Vagina (tissue), 2 donors: ENCODE measurements around the gene MXD3. TPM values are rescaled to one million over a fixed set of nuclear protein-coding genes. Genes with fewer than 3 reads are reported as not detected.

ENCODE experiments used
- DNase-seq, 2 donors: peaks; one replicate each; pipeline ENCODE4 v3.0.0-alpha.2; 2017; ENCODE audit errors: extremely low spot score in 2 of 2
- H3K27ac ChIP-seq: fragments of 200-600 bp; sonication (generic); one replicate; pipeline ENCODE4 v1.5.1; 2019
- H3K27me3 ChIP-seq: fragments of 200-600 bp; sonication (generic); one replicate; pipeline ENCODE4 v1.5.1; 2019
- H3K36me3 ChIP-seq, 2 donors: fragments of 200-600 bp; sonication (generic); one replicate each; pipeline ENCODE4 v1.5.1; 2017 to 2019
- H3K4me1 ChIP-seq: fragments of 200-600 bp; sonication (generic); one replicate; pipeline ENCODE4 v1.5.1; 2019
- H3K4me3 ChIP-seq, 2 donors: fragments of 200-600 bp; sonication (generic); 1 replicate in 1 of 2; 2 replicates in 1 of 2; pipeline ENCODE4 v1.5.1; 2016 to 2019
- H3K9me3 ChIP-seq: fragments of 200-600 bp; sonication (generic); one replicate; pipeline ENCODE4 v1.5.1; 2019
- CTCF ChIP-seq, 3 experiments: fragments of 450-650 bp in 2 of 3; fragments of 200-600 bp in 1 of 3; sonication (generic) in 1 of 3; IDR thresholded peaks; one replicate each; pipeline ENCODE4 v1.5.1; 2017 to 2019; ENCODE audit warnings: antibody characterized with exemption in 3 of 3, mild to moderate bottlenecking in 2 of 3, moderate library complexity in 2 of 3
- POLR2A ChIP-seq, 2 donors: fragments of 450-650 bp; IDR thresholded peaks; one replicate each; pipeline ENCODE4 v1.6.1; 2017; ENCODE audit warnings: antibody characterized with exemption in 2 of 2, mild to moderate bottlenecking in 2 of 2, moderate library complexity in 2 of 2
- POLR2AphosphoS5 ChIP-seq, 2 donors: sonication (generic); formaldehyde crosslinking; IDR thresholded peaks; one replicate each; pipeline ENCODE4 v1.9.0; 2017; ENCODE audit warnings: antibody characterized with exemption in 2 of 2, mild to moderate bottlenecking in 2 of 2, low read depth in 1 of 2; ENCODE audit not compliant: insufficient read depth in 1 of 2
- intact Hi-C: fragments of 100-400 bp; cut with DNase I; formaldehyde crosslinking; loops from one replicate; pipeline ENCODE4 v1.15.1; 2023
- total RNA-seq: library from RNA; depleted of rRNA; stranded (reverse); fragments of >200 nt; gene quantifications from one replicate; pipeline ENCODE4 v1.2.3, GENCODE V29; 2016

MXD3 gene
- total RNA-seq, 1 donor from 2014 or later = 5.4 TPM

- Histone ChIP-seq H3K36me3 (peaks cover 0 to 3% of the 10 kb centered on the region in 2 donors), H3K4me1 (peaks cover 69% of the 10 kb centered on the region), H3K27me3 (no peaks in the 10 kb centered on the region), H3K4me3 (peak within 1 kb of the TSS; percentile 77 to 90), H3K27ac (peak within 1 kb of the TSS; percentile 84), H3K9me3 (no peaks in the 10 kb centered on the region)
- peak in 1 of 2 donors; percentile 23 for TF ChIP-seq POLR2A (IDR thresholded peaks at IDR 0.05)
- peak in 1 of 3 experiments; percentile 47 for TF ChIP-seq CTCF (IDR thresholded peaks at IDR 0.05)
- peak; percentile 28 to 86 for TF ChIP-seq POLR2AphosphoS5 (IDR thresholded peaks at IDR 0.05; ENCODE audit: insufficient read depth in 1 of 2, low read depth in 1 of 2)
- DNase-seq = no peak
- intact Hi-C loops = loop anchor here (10.0 kb wide), 1 partner anchor 189 kb away; no protein-coding TSS in a partner anchor
Observed at GRCh38 chr5:177303121-177303924, 8.4 kb downstream of the MXD3 start, which contains the start of the genes PRELID1 and RAB24. Gene PRELID1 (plus strand): TSS chr5:177303799. CDS start chr5:177303986, 187 bp downstream. Gene RAB24 (minus strand): TSS chr5:177303719. CDS start chr5:177303288, 431 bp downstream.

- intact Hi-C loops = loop anchor here (10.0 kb wide), 1 partner anchor 188 kb away; no protein-coding TSS in a partner anchor
- Histone ChIP-seq H3K4me3 (peak overlapping the region; percentile 77 to 90), H3K27me3 (no peaks in the 10 kb centered on the region), H3K9me3 (no peaks in the 10 kb centered on the region), H3K27ac (peak overlapping the region; percentile 84), H3K4me1 (peaks cover 69% of the 10 kb centered on the region), H3K36me3 (peaks cover 0 to 3% of the 10 kb centered on the region in 2 donors)
- TF ChIP-seq POLR2A (IDR thresholded peaks at IDR 0.05) (no peak), CTCF (IDR thresholded peaks at IDR 0.05) (no peak), POLR2AphosphoS5 (IDR thresholded peaks at IDR 0.05; ENCODE audit: insufficient read depth in 1 of 2, low read depth in 1 of 2) (no peak)
- DNase-seq = no peak
Observed at GRCh38 chr5:177302354-177303110, 9.2 kb downstream of the MXD3 start.

- intact Hi-C loops = loop anchor here (10.0 kb wide), 1 partner anchor 187 kb away; no protein-coding TSS in a partner anchor
- H3K9me3 ChIP-seq = no peaks in the 10 kb centered on the region
- no peaks in the 10 kb centered on the region for H3K27me3 ChIP-seq
- peaks cover 73% of the 10 kb centered on the region for H3K4me1 ChIP-seq
- H3K4me3 ChIP-seq = no peak overlapping the region
- TF ChIP-seq POLR2AphosphoS5 (IDR thresholded peaks at IDR 0.05; ENCODE audit: insufficient read depth in 1 of 2, low read depth in 1 of 2) (peak in 1 of 2 donors; percentile 13), POLR2A (IDR thresholded peaks at IDR 0.05) (no peak)
- no peak for DNase-seq
- peak overlapping the region; percentile 84 for H3K27ac ChIP-seq
- H3K36me3 ChIP-seq = peaks cover 0 to 4% of the 10 kb centered on the region in 2 donors
Observed at GRCh38 chr5:177301503-177302165, 10.1 kb downstream of the MXD3 start.

- DNase-seq = no peak
- TF ChIP-seq CTCF (IDR thresholded peaks at IDR 0.05) = no peak
- TF ChIP-seq POLR2AphosphoS5 (IDR thresholded peaks at IDR 0.05; ENCODE audit: insufficient read depth in 1 of 2, low read depth in 1 of 2) = no peak
- no peak for TF ChIP-seq POLR2A (IDR thresholded peaks at IDR 0.05)
- Histone ChIP-seq H3K9me3 (no peaks in the 10 kb centered on the region), H3K27ac (peak overlapping the region; percentile 84), H3K4me1 (peaks cover 71% of the 10 kb centered on the region), H3K36me3 (peaks cover 0 to 10% of the 10 kb centered on the region in 2 donors), H3K4me3 (no peak overlapping the region), H3K27me3 (no peaks in the 10 kb centered on the region)
- intact Hi-C loops = loop anchor here (10.0 kb wide), 1 partner anchor 186 kb away; no protein-coding TSS in a partner anchor
Observed at GRCh38 chr5:177300951-177301350, 10.7 kb downstream of the MXD3 start.
